ENCODE measurements around the gene CLCNKB.
"Not testable (repeated sequence)": the region's sequence is repeated elsewhere in the genome, so short reads cannot be mapped to it uniquely, and the experiment has no call there.

The CLCNKB gene

DNA sequence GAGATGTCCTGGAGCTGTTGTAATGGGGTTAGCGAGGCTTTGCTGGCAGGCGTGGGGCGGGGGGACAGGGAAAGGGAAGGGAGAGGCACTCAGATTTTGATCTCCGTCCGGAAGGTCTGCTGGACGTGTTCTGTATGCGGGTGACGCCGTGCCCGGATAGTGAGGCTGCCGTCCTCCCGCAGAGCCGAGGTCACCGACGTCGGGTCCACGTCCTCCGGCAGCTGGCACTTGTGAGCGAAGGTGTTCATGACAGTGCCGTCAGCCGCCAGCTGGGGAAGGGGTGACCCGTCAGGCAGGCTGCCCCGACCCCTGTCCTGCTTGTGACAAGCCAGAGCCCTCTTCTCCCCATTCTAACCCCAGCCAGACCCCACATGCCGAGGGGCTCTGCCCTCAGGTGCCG, 28.1 kb upstream of the CLCNKB start:
- DNase-seq (ENCODE audit: low read depth): no peak

DNA sequence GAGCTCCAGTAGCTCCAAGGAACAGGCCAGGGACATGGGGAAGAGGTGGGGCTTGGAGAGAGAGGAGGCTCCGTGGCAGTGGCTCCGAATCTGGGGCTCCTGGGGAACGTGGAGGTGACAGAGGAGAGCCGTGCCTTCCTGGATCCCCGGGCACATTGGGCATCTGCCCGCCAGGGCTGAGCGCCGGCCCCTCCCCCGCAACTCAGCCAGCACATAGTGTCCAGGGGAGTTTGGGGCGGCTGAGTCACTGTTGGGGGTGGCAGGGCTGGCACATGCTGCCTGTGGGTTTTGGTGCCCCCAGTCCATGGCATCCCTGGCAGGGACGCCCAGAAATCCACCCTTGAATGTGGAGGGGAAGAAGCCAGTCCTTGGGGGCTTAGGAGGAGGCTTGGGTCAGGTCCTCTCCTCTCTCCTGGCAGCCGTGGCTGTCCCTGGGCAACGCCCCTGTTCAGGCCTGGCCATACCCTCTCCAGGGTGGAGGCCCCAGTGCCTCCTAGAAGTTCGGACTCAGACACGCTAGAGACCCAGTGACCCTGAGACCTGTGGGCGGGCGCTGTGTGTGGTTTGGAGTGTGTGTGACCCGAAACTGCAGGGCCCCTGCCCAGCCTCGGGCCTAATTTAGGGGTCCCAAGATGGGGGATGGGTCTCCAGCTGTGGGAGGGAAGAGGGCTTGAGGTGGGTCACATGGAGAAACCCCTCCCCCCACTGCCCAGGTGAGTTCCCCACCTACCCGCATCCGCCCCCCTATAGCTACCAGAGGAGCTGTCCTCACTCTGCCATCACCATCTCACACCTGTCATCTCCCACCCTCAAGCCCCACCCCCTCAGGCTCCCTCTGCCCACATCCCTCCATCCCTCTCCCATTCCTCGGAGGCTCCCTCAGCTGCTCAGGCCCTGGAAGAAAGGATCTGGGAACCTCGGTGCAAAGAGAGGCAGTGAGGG, 27.4 kb upstream of the CLCNKB start:
- DNase-seq (ENCODE audit: low read depth): no peak

DNA sequence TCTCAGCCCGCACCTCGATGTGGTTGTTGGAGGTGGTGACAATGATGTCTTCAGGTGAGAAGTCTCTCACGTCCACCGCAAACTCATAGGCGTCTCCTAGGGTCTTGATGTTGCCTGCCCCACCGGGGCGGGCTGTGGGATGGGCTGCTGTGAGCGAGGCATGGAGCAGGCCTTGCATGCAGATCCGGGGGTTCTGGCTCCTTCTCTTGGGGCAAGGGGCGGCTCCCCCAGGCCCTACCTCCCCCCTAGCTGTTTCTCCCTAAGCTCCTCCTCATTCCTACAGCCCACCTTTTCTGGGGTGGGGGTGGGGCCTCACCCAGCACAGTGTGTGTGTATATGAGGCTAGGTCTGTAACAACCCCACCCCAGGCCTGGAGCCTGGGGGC, 26.5 kb upstream of the CLCNKB start:
- DNase-seq (ENCODE audit: low read depth): no peak

DNA sequence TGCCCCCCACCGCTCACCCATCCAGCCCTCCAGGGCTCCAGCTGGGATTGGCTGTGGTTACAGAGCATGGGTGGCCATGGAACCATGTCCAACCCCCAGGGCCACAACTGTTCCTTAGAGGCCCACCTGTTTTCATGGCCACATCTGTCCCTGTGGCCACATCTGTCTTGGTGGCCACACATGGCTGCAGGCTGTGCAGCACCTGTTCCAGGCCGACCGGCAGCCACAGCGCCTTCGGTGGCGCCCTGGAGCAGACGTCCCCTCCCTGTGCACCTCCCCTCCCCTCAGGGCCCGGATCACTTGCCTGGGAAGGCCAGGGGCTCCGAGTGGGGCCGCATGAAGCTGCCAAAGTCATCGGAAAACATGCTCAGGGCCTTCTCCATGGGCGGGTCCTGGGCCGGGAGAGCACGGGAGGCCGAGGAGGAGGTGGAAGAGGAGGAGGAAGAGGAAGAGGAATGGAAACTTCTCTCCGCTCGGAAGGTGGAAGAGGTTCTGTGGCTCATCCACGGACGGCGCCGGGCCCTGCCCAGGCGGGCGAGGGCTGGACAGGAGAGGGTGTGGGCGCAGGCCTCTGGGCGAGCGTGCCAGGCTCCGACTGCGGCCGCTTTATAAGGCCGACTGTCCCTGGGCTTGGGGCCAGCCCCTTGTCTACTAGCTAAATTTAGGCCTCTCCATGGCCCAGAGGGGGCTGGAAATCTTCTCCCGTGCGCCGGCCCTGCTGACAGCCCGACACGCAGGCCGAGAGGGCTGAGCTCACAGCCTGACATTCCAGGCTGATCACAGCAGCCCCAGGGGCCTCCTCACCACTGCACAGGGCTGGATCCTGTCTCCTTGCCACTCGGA, 25.9 kb upstream of the CLCNKB start, which contains the start of gene HSPB7:
Gene HSPB7, minus strand, starts transcription at position 583 of the 843 bp plus-strand sequence. Its CDS starts 80 bp downstream, at position 503.
- no peak for DNase-seq (ENCODE audit: low read depth)

DNA sequence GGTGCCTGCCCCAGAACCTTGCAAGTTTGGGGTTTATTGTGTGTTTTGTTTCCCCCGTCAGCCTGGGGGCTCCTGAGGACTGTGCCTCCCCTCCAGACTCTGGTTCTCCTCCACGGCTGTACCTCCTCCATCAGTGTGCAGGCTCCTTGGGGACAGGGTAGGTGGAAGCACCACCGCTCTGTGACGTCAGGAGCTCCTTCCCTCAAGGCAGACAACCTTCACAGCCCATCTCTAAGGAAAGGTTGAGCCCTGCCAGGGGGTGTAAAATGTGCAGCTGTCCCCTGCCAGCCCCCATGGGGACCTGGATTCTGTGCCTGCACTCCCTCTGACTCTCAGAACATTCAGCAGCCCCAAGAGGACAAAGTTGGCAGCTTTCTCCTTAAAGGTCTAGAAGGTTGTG, 25.3 kb upstream of the CLCNKB start:
- DNase-seq (ENCODE audit: low read depth): no peak

DNA sequence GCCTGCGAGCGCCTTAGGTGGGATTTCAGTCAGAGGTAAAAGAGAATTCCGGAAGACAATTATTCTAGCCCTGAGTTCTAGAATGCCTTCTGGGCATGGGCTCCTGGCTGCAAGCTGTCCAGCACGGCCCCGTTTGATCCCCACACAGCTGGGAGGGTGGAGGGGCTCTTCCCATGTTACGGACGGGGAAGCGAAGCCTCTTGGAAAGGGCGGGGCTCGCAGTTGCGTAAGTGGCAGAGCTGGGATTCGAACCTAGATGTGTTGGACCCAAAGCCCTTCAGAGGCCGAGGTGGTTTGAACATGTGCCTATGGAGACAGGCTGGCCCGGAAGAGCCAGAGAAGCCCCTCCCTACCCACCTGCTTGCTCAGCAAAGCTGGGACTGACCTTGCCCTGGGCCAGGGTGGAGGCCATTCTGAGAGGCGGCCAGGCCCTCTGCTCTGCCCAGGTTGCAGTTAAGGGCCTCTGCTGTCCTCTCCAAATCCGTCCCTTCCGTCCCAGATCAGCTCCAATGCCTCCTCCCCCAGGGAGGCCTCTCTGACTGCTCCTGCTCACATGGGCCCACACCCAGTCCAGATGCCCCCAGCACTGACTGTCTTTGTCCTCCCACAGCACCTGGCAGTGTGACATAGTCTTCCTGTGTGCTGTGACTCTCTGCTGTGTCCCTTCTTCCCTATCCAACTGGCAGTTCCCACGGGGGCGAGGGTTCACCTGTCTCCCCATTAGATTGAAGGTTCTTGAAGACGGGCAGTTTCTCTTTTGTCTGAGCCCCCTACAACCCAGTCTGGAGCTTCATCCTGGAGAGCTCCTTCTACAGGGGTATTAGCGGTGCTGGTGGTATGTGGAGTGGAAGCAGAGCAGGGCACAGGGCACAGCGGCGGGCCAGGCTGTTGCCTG, 24.6 kb upstream of the CLCNKB start:
- DNase-seq (ENCODE audit: low read depth): no peak

DNA sequence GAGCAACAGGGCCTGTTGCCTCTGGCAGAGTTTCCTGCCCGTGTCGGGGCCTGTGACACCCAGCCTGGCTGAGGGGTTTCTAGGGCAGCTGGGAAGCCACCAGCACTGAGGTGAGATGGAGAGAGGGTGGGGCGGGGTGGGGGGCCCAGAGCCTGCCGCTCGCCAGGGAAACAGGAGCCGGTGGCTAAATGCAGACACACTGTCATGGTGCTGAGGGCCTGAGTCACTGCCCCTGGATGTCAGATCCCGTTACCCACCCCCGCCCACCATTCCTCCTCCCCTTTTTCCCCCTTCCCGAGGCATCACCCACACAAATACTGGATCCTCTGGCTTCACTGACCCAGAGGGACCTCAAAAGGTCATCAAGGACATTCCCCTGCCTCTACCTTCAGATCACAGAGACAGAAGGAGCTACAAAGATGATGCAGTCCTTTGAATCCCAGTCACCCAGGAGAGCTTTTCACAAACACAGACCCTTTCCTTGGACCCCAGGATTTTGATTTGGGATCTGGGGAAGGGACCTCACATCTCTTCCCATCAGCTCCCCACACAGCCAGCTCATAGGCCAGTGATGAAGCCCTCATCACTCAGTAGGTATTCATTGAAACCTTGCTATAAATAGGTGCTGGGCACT, 23.8 kb upstream of the CLCNKB start:
- no peak for DNase-seq (ENCODE audit: low read depth)

DNA sequence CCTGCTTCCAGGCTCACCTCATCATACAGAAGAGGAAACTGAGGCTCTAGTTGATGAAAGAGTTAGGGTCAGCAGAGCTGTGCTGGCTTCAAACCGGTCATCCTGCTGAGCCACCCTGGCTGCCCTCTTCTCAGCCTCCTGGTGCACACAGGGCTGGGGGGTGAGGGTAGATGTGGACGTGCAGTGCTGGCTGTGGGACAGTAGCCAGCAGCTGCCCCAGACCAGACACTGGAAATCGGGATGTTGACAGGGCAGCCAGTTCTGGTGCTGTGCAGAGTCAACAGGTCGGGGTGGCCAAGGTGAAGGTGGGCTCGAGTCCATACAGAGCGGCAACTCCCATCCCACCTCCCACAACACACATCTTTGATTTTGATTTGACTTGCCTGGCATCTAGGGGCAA, 23.3 kb upstream of the CLCNKB start:
- no peak for DNase-seq (ENCODE audit: low read depth)

DNA sequence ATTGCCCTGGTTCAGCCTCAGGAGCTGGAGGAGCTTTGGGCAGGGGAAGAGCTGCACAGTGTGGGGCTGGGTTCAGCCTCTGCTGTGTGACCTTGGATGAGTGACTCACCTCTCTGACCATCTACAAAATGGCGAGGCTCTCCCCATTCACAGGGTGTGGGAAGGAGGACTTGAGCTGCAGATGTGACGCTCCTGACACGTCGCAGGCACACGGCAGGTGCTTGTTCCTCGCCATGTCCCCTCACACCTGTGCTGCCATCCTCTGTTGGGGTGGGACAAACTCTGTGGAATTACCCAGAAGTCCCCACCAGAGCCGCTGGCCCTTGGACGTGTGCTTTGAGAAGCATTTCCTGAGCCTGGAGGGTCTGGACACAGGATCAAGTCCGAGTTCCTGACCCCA, 22.7 kb upstream of the CLCNKB start:
- DNase-seq (ENCODE audit: low read depth): not testable (repeated sequence)

DNA sequence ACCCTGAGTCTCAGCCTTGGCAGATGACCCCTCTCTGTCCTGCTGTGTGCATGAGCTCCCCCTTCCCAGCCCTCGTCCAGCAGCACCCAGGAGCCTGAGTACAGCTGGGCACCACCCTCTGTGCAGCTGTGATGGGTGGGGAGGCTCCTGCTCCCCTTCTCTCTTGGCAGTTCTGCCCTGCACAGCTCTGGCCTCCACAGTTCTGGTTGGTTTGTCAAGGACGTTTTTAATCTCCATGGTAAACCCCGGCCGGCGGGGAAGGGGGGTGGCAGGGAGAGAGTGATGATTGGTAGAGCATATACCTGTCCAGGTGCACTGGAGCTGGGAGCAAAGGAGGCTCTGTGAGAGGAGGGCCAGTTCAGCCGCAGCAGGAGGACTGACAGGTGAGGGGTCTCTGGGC, 21.9 kb upstream of the CLCNKB start, which contains the start of gene CLCNKA:
Gene CLCNKA, plus strand, starts transcription at position 356 of the 400 bp plus-strand sequence. CDS start 584 bp downstream, outside the sequence.
- no peak for DNase-seq (ENCODE audit: low read depth)

DNA sequence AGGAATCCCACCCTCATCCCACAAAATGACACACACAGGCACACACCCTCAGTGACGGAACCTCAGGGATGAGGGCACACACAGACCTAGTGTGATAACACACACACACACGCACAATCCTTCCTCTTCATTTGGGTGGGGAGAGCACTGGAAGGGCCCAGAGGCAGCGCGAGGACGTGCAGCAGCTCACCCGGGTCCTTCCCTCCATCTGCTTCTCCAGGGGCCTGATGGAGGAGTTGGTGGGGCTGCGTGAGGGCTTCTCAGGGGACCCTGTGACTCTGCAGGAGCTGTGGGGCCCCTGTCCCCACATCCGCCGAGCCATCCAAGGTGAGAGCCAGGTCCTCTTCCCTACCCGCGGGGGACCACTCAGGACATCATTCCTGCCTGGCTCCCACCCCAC, 21.2 kb upstream of the CLCNKB start:
- DNase-seq (ENCODE audit: low read depth): no peak

DNA sequence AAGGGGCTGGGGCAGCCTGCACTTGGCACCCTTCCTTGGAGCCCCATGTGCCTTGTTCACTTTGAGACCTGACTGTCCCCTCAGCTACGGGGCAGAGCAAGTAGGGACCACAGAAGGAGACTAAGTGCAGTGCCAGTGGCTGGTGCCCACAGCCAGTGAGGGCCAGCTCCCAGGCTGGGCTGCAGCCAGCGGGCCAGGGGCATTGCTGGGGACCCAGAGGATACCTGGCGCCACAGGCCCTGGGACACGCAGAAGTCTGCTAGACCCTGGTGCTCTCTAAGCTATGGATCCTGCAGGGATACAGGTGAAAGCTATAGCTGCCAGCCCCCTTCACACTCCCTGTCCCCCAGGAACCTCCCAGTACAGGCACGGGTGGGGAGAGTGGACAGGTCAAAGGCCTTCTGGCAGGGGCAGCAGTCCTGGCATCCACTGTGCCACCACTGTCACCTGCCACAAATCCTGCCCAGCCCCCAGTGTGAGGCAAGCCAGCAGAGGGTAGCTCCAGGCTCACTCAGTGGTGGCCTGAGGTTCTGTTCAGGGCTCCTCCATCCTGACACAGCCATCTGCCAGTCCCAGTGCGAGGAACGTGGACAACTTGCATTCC, 20.4 kb upstream of the CLCNKB start:
- no peak for DNase-seq (ENCODE audit: low read depth)

DNA sequence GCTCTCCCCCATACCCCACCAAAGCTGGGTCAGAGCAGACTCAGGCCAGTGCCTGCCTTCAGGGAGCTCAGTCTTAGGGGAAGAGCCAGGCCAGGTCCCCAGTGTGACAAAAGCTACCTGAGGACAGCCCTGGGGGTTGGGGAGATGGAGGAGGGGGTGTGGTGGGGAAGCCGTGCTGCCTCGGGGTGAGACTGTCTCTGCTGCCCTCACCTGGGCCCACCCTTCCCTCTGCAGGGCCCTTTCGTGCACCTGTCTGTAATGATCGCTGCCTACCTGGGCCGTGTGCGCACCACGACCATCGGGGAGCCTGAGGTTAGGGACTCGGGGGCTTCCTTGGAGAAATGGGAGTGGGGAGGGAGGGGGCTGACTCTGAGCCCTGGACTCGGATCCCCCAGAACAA, 17.3 kb upstream of the CLCNKB start:
- DNase-seq (ENCODE audit: low read depth): not testable (repeated sequence)

DNA sequence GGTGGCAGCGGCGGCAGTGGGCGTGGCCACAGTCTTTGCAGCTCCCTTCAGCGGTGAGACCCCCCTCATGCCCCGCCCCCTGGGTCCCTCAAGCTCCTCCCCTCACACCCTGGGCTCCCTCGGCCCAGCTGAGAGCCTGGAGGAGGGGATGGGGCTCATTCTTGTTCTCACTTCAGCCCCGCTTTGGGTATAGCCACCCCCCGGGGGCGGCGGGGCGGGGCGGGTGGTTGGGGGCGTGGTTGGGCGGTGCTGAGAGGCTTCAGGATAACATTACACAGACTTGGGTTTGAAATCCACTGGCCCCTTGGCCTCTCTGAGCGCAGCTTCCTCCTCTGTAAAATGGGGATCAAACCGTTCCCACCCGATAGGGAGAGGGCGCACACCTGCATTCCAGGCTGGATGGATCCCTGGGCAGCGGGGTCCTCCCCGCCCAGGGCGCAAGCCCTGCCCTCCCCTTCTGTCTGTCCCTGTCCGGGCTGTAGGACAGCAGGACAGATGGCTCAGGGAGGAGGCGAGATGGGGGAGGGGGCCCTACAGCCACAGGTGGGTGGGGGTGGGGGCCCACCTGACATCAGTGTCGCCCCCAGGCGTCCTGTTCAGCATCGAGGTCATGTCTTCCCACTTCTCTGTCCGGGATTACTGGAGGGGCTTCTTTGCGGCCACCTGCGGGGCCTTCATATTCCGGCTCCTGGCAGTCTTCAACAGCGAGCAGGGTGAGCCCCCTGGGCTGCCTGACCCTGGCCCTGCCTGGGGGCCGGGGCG, 16.7 kb upstream of the CLCNKB start:
- peak; percentile 21 for DNase-seq (ENCODE audit: low read depth)

DNA sequence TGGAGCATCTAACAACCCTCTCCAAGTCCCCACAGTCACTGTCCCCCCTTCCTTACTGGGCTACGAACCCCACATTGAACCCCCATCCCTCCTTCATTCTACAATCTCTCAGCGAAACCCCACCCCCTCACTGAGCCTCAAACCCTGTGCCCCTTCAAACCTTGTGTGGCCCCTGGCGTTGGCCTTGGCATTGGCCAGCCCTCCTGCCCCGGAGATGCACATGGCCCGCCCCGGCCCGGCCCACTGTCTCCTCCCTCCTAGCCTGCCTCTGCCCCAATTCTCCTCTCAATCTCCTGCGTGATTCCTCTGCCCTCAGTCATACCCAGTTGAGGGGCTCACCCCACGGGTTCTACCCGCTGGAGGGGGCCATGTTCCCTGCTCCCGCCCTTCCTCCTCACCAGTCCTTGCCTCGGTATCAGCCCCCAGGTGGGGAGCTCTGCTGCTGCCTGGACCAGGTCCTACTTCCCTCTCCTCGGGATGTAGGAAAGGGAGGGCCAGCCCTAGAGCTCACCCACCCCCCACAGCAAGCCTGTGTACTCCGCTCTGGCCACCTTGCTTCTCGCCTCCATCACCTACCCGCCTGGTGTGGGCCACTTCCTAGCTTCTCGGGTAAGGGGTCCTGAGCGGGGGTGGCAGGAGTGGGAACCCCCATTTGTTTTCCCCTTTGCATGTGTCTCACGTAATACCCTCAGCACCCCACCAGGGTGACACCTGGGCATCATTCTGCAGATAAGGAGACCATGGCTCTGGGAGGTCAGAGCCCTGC, 15.2 kb upstream of the CLCNKB start:
- DNase-seq (ENCODE audit: low read depth): no peak

DNA sequence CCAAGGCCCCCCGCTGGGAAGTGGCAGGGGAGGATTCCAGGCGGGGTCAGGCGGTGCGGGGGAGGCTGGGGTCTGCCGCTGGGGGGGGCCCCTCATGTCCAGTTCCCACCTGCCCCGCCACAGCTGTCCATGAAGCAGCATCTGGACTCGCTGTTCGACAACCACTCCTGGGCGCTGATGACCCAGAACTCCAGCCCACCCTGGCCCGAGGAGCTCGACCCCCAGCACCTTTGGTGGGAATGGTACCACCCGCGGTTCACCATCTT, 14.6 kb upstream of the CLCNKB start:
- DNase-seq (ENCODE audit: low read depth): not testable (repeated sequence)

DNA sequence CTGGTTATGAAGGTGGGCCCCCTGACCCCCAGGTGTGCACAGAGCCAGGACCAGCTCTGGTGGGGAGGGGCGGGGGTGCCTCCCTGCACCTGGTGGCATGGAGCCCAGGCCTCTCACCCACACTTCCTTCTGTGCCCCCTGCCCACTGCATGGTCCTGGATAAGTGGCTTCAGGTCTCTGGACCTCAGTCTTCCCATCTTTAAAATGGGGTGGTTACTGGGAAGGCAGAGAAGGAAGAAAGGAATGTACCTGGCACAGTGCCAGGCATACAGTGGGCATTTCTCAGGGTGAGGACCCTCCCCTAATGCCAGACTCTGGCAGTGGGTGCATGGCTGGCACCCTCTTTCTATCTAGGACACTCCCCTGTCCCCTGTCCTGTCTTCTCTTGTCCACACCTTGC, 14.3 kb upstream of the CLCNKB start:
- DNase-seq (ENCODE audit: low read depth): no peak

DNA sequence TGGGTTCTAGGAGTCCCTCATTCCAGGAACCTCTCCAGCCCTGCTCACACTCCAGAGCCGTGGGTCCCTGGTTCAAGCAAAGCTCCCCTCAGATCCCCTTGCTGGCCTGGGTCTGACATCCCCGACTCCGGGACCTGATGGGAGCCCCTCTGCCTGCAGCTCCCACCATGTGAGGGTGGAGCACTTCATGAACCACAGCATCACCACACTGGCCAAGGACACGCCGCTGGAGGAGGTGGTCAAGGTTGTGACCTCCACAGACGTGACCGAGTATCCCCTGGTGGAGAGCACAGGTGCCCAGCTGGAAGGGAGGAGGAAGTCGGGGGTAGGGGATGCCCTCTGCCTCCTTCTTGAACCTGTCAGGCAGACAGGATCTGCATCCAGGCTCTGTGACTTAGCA, 12.0 kb upstream of the CLCNKB start:
- DNase-seq (ENCODE audit: low read depth): no peak

DNA sequence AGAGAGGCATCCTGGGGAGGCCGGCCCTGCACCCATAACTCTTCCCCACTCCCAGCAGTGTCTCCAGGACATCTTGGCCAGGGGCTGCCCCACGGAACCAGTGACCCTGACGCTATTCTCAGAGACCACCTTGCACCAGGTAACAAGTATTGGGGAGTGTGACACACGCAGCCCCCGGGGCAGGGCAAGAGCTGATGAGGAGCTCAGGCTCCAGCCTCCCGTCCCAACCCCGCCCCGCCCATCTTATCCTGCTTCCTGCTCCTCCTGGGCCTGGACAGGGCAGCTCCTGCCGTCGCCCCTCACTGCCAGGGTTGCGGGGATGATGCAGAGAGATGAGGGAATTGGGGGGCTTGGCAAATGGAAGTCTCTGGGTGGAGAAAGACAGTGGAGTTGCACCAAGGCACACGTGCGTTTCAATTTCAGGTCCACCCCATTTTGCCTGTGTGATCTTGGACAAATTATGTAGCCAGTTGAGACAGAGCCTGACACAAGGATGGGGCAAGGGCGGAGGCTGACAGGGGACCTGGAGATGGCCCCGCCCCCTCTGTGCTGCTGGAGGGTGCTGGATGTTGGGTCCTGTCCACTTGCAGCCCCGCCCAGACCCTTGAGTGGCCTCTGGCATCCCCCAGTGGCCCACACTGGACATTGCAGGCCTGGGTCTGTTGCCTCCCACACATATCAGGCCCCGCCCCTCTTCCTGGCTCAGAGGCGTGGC, 11.0 kb upstream of the CLCNKB start:
- DNase-seq (ENCODE audit: low read depth): peak; percentile 67

Data from activated T-cell treated with anti-CD3 and anti-CD28 coated beads for 48 hours (primary cell).